ENCODE data around the gene GPC5.

- TF ChIP-seq CTCF (conservative IDR thresholded peaks at IDR 0.05; ENCODE audit: low read depth, low read length) (no peak), EZH2 (IDR thresholded peaks at IDR 0.05; ENCODE audit: borderline replicate concordance, low read depth, low read length, poor library complexity, severe bottlenecking) (no peak)
Measured at GRCh38 chr13:91588541-91588940, 190.1 kb downstream of the GPC5 start.

All from A673 (cell line).